ENCODE measurements around the gene RNU6-1. TPM values are rescaled to one million over a fixed set of nuclear protein-coding genes. Genes with fewer than 3 reads are reported as not detected.

The RNU6-1 gene
- total RNA-seq, 1 donor from 2014 or later = not detected

DNA sequence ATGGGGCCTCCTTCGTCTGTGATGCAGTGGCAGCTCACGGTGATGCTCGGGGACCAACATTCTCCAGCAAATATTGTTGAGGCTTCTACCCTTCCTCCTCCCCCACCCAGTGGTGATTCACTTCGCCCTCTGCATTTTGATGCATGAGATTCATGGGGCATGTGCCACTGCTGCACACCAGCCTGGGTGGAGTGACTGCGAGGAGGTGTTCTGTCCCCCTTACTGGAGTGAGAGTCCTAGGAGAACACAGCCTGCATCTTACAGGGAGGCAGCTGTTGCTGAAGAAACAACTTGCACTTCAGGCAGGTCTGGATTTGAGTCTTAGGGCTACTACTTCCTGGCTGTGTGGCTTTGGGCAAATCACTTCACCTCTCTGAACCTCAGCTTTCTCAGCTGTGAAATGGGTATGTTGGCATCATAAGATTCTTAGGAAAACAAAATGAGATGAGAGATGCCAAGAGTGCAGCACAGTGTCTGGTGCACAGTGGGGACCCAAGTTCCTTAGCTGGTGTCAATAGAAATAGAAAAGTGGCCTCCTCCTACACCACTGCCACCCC lies 24.7 kb downstream of the RNU6-1 start:
- TF ChIP-seq, protein P1, sequence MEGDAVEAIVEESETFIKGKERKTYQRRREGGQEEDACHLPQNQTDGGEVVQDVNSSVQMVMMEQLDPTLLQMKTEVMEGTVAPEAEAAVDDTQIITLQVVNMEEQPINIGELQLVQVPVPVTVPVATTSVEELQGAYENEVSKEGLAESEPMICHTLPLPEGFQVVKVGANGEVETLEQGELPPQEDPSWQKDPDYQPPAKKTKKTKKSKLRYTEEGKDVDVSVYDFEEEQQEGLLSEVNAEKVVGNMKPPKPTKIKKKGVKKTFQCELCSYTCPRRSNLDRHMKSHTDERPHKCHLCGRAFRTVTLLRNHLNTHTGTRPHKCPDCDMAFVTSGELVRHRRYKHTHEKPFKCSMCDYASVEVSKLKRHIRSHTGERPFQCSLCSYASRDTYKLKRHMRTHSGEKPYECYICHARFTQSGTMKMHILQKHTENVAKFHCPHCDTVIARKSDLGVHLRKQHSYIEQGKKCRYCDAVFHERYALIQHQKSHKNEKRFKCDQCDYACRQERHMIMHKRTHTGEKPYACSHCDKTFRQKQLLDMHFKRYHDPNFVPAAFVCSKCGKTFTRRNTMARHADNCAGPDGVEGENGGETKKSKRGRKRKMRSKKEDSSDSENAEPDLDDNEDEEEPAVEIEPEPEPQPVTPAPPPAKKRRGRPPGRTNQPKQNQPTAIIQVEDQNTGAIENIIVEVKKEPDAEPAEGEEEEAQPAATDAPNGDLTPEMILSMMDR (conservative IDR thresholded peaks at IDR 0.05; ENCODE audit: low read depth, low read length) = no peak
- DNase-seq (ENCODE audit: low read depth) = no peak
- no peak overlapping the region for H3K4me3 ChIP-seq (ENCODE audit: low read depth, low read length)

DNA sequence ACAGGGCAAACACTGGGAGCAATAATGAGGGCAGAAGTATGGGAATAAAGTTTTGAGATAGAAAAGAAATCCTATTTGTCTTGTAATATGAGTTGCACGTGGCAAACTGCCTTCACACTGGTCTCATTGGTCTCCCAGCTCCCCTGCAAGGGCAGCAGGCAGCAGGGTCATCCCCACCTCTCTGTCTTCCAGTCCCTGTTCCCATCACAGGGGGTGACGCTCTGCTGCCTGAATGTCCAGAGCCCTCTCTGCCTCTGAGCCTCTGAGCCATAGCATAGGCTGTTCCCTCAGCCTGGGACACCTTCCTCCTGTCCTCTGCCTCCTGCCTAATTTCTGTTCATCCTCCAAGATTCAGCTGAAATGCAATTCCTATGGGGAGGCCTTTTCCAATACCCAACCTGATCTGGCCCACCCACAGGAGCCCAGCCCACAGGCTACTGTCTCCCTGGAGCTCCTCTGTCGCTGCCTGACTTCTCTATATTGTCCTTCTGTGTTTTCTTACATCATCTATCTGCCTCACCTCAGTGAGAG lies 26.7 kb downstream of the RNU6-1 start:
- TF ChIP-seq, protein P1 (conservative IDR thresholded peaks at IDR 0.05; ENCODE audit: low read depth, low read length) = no peak
- no peak for DNase-seq (ENCODE audit: low read depth)
- H3K4me3 ChIP-seq (ENCODE audit: low read depth, low read length) = no peak overlapping the region

DNA sequence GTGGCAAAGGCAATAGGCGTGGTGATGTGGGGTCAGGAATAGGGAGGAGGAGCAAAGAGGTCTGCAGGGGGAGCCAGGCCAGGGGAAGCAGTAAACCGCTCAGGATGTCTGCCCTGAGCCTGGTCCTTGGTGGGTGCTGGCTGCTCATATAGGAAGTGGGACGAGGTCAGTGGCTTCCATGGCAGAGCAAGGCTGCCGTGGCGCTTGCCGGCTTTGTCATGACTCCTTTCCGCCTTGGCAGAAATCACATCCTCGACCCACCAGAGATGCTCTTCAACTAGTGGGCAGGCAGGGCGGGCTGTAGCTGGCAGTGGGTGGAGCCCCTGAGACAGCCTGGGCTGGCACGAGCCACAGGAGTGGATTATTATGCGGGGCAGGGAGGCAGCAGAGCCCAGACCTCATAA lies 27.6 kb downstream of the RNU6-1 start:
- no peak overlapping the region for H3K4me3 ChIP-seq (ENCODE audit: low read depth, low read length)
- DNase-seq (ENCODE audit: low read depth) = no peak
- TF ChIP-seq, protein P1 (conservative IDR thresholded peaks at IDR 0.05; ENCODE audit: low read depth, low read length) = no peak

DNA sequence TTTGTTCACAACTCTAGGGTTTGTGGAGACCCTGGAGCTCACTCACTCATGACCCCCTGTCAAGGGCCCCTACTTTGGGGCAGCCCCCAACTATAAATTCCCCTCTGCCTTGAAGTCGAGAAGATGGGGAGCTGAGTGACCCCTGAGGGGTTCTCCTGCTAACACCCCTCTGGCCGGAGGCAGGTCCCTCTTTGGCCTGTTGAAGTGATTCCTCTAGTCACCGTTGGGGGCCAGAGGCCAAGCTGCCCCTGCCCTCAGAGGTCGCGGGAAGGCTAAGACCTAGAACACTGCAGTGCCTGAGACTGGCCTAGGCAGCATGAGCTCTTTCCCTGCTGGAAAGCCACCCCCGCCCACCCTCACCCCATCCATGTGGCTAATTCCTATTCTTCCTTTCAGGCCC lies 30.0 kb downstream of the RNU6-1 start:
- no peak overlapping the region for H3K4me3 ChIP-seq (ENCODE audit: low read depth, low read length)
- TF ChIP-seq, protein P1 (conservative IDR thresholded peaks at IDR 0.05; ENCODE audit: low read depth, low read length) = no peak
- no peak for DNase-seq (ENCODE audit: low read depth)

DNA sequence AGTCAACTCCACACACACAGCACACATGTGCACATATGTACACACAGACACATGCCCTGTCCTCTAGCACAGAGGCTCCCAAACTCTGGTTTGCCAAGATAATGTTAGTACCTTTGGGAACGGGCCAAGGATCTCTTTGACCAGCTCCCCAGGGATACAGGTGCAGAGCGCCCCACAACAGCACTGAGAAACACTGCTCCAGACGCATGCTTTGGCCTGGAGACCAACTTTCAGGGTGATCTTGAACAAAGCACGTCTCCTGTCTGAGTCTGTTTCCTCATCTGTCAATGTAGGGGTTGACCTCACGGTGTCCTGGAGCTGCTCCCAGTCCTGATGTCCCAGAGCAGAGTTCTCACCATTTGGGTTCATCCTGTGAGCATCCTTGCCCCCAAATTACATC lies 30.4 kb downstream of the RNU6-1 start:
- no peak for DNase-seq (ENCODE audit: low read depth)
- TF ChIP-seq, protein P1 (conservative IDR thresholded peaks at IDR 0.05; ENCODE audit: low read depth, low read length) = no peak
- no peak overlapping the region for H3K4me3 ChIP-seq (ENCODE audit: low read depth, low read length)

DNA sequence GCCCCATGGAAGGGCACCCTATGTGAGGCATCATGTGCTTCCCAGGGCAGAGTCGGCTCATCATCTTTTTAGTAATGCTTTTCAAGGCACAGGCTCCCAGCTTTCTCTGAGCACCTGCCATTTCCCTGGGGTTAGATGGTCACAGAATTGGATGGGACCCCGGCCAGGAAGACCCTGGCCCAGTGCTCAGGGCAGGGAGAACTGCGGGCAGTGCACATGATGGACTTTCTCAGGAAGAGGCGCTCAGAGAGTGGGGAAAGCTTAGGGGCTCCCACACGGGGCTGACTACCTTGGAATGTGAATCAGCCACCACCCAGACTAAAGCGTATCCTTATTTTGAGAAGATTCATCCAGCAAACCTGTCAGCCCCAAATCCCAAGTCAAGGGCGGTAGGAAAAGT lies 31.0 kb downstream of the RNU6-1 start:
- TF ChIP-seq, protein P1 (conservative IDR thresholded peaks at IDR 0.05; ENCODE audit: low read depth, low read length) = no peak
- no peak for DNase-seq (ENCODE audit: low read depth)
- H3K4me3 ChIP-seq (ENCODE audit: low read depth, low read length) = no peak overlapping the region

DNA sequence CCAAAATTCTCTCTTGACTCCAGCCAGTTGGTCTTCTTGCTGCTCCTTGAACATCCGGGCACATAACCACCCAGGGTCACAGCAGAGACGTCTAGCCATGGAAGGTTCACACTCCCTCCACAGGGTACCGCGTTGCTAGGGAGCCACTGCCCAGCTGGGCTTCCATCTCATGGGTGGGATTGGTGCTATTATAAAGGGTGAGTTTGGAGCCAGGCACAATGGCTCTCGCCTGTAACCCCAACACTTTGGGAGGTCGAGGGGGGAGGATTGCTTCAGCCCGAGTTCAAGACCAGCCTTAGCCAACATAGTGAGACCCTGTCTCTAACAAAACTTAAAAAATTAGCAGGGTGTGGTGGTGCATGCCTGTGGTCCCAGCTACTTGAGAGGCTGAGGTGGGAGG lies 32.0 kb downstream of the RNU6-1 start:
- no peak overlapping the region for H3K4me3 ChIP-seq (ENCODE audit: low read depth, low read length)
- TF ChIP-seq, protein P1 (conservative IDR thresholded peaks at IDR 0.05; ENCODE audit: low read depth, low read length) = no peak
- no peak for DNase-seq (ENCODE audit: low read depth)
